ENCODE results near the gene ZBTB18.
A peak's percentile ranks its signal among the peaks of the same experiment; 100 is the strongest.

The ZBTB18 gene

GRCh38 chr1:244087611-244088010, 36.5 kb downstream of the ZBTB18 start:
- DNase-seq (ENCODE audit: low spot score): no peak

DNA sequence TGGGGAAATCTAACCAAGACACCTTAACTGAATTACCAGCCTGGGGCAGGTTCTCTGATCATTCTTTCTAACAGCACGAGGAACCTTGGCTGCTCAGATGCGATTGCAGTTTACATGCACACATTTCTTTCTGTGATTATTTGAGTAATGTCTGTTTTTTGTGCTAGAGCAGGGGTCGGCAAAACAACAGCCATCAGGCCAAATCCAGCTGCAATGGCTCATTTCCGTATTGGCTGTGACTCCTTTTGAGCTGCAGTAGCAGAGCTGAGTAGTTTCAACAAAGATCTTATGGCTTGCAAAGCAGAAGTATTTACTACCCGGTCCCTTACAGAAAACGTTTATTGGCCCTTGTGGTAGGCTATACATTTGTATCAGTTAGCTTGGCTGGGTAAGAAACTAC, 37.1 kb downstream of the ZBTB18 start:
- DNase-seq (ENCODE audit: low spot score): no peak

GRCh38 chr1:244089561-244089960, 38.5 kb downstream of the ZBTB18 start:
- peak; percentile 45 for DNase-seq (ENCODE audit: low spot score)

DNA sequence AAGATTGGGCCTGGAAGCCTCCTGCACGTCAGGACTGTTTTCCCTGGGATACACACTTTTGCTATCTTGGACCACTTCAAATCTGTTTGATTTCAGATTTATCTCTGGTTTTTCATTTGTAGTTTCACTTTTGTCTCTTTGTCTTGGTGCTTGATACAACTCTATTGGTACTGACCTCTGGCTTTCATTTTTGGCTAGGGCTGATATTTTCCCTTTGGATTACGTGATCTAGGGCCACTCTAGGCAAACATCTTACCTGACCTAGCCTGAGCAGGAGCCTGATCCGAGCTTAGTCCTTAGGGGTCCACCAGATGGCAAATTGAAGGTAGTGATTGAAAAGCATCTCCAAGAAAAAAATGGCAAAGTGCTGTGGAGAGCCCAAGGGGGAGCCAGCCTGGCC, 39.6 kb downstream of the ZBTB18 start:
- DNase-seq (ENCODE audit: low spot score): no peak

GRCh38 chr1:244092293-244092963, 41.3 kb downstream of the ZBTB18 start:
- no peak for DNase-seq (ENCODE audit: low spot score)

DNA sequence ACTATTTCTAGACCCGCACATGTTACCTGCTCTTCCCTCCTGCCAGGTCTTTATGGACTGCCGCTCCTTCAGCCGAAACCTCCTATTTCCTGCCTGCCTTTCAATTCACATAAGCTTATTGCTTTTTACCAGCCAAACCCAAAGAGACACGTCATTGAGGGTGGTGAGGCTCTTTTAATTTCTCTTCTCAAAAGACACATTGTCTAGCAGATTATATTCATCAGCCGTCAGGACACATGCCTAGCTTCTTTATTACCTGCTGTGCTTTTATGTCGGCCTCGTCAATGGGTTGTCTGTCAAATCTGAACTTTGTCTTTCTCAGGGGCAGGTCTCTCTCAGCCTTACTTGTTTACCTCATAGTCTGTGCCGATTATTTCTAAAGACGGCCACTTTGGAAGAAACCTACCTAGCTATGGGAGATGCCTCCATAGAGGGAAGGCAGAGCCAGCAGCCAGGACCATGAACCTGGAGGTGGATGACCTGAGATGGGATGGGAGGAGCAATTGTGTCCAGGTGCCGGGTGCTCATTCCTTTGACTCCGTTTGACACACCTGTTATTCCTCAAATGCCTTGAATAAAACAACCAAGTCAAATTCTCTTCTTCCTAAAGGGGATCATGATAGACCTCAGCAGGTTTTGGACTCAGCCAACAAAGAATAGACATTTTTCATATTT, 42.0 kb downstream of the ZBTB18 start:
- no peak for DNase-seq (ENCODE audit: low spot score)

GRCh38 chr1:244094880-244095528, 43.9 kb downstream of the ZBTB18 start:
- DNase-seq (ENCODE audit: low spot score): no peak

DNA sequence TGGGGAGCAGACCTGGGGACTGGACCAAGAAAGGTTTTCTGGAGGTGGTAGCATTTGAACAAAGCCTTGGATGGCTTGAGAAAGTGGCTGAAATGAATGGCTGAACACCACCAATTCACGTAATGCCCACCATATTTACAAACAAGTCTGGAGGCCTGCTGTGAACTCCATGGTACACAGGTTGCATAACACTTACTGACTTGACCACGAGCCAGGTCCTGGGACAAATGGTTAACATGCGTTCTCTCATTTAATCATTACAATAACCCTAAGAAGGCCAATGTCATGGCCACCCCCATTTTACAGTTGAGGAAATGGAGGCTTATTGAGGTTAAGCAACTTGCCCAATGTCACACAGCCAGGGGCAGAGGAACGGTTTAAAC, 44.4 kb downstream of the ZBTB18 start:
- DNase-seq (ENCODE audit: low spot score): no peak

- no peak for DNase-seq (ENCODE audit: low spot score)
Measured at GRCh38 chr1:244096066-244096610, 45.1 kb downstream of the ZBTB18 start.

- no peak for DNase-seq (ENCODE audit: low spot score)
Measured at GRCh38 chr1:244096691-244097090, 45.6 kb downstream of the ZBTB18 start.

DNA sequence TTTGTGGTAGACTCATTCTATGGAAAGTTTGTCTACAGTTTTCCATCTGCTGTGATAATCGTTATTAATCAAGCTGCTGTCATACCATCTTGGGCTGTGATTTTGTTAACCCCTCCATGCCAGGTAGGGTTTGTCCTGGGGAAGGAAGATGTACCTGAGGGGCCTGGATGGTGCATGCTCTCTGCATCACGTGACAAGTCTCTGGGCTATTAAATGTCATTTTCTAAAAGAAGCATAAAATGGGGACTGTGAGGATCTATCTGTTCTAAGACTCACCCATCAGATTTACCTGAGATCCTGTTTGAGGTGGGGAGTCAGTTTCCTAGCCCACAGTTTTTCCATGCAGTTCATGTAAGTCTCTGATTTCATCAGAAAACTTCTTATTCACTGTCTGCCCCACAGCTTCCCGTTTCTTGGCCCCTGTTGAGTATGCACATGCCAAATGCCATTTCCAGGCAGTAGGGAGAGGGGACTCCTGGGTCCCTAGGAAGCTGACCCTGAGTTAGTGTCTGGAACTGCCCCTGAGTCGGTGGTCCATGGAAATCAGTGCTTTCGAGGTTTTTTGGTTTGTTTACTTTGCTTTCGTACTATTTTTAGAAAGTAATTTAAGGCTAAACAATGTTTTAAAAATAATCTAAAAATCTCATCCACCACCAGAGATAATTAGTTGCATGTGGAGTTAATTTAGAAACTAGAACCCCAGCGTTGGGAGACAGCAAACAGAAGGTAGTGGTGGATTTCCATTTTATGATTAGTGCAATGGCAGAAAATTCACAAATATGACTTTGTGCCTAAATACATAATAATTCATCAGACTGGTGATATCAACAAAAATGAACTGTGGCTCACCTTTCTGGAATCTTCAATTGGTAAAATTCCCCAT, 46.7 kb downstream of the ZBTB18 start:
- DNase-seq (ENCODE audit: low spot score): no peak

DNA sequence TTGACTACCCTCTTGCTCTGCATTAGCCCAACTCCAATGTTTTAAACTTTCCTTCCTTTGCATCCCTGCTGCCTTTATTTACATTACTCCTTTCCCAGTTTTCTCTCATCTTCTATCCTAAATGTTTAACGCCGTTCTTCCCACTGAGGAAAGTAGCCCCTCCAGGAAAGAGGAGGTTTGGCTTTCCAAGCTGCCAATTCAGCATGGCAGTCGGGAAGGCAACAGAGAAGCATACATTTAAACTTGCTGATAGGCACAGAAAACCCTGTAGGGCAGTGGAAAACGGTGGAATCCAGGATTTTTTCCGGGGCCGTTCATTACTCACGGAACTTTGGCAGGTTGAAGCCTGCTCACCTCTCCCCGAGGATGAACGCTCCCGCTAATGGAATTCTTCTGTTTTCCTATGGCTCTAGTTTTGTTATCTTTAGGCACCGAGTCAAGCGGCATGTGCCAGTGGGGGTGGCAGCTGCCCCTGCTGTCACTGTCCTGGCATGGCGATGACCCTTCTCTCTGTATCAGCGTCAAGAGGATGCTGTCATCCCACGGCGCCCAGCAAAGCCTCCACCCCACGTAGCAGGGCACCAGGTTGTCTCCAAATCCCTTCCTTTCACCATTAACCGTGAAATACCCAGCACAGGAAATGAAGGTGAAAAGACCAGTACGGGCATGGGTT, 48.3 kb downstream of the ZBTB18 start:
- no peak for DNase-seq (ENCODE audit: low spot score)

DNA sequence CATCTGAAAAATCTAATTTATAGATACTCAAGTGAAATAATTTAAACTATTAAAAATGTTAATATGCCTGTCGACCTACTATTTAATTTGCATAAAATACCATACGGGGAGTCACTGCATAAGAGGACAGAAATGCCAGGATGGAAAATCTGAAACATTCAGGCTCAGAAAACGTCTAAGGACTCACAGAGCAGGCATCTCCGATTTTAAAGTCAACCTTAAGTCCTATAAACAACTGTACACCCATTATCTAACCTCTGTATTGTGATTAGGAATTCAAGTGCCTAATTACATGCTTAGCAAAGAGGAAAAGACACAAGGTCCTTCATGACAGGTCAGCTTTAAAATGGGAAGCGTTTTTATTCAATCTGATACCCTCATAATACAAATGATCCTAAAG, 49.2 kb downstream of the ZBTB18 start:
- DNase-seq (ENCODE audit: low spot score): no peak

DNA sequence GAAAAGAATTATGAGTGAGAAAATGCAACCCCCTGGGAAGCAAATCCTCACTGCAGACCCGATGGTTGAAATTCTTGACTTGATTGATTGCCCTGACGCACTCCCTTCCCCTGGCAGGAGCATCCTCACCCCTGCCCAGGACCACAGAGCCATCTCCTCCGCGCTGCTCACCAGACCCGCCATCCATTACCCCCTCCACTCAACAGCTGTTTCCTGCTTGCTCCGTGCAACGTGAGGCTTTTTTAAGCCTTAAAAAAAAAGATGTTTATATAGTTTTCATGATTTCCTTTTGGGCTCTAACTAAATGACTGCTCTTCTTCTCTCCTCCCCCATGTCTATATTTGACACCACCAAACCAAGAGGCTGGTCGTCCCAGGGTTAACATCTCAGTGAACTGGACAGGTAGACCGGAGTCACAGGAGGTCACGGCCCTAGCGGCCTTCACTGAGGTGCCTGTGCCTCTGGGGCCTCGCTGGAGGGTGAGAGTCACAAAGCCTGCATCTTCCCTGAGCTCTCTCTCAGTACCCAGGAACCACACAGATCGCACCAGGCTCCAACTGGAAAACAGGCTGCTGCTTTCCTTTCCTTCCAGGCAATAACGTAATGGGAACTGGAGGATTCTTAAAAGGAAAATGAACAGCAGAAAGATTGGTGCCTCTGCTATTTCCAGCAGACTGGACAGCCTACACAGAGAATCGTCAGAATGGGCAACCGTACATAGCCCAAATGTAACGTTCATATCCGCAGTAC, 49.8 kb downstream of the ZBTB18 start:
- DNase-seq (ENCODE audit: low spot score): peak; percentile 54

DNA sequence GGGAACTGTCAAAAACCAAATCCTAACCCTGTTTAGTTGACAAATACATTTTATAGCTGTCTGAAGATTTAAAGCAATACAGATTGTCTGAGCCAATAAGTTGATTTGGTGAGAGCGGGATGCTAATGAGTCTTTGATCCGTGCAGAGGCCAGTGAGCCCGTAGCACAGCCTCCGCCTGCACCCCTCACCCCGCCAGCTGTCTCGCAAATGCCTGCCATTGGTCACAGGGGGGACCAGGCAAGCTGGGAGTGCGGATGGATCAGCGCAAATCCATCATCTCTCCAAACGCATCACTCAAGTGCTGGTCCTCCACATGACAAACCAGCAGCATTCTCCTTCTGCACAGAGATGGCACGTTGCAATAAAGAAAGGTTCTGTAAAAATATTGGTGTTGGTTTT, 51.0 kb downstream of the ZBTB18 start:
- peak; percentile 59 for DNase-seq (ENCODE audit: low spot score)

- peak; percentile 47 for DNase-seq (ENCODE audit: low spot score)
Measured at GRCh38 chr1:244102468-244102867, 51.4 kb downstream of the ZBTB18 start.

DNA sequence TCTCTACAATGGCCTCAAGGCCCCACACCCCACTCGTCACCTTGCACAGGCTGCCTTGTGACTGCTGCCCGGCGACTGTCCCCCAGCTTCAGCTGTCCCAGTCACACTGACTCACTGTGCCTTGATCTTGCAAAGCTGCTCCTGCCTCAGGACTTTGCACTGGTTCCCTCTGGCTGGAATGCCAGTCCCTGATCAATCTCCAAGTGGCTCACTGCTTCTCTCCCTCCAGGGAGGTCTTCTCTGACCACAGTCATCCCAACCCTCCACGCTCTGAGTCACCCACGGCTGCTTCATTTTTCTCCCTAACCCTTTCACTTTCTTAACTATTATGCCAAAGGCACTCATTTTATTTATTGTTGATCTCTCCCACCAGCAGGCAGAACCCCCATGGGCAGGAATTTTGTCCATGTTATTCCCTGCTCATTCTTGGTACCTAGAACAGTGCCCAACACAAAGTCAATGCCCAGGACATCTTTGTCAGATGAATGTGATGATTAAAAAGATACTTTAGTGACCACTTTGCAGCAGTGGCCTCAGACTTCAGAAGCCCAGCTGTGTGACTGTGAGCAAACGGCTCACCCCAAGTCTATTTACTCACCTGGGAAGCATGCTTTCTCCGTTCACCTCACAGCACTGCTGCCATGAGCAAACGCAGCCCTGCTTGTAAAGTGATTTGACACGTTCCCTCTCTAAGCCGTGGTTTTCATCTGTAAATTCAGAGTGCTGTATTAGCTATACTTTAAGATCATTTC, 53.4 kb downstream of the ZBTB18 start:
- no peak for DNase-seq (ENCODE audit: low spot score)

DNA sequence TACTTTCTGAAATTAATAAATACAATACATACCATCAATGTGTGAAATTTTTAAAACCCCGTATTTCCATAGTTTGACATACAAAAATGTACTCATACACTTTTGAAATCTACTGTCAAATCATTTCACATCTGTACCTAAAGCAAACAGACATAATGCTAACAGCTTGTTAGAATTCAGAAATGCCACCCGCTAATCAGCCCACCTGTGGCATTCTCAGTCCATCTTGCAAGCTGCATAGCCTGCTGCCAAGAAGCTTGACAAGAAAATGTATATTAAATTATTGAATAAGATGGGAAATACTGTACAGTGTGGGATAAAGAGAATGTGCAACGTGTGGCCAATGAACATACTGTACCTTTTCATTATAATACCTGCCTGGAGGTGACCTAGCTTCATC, 55.1 kb downstream of the ZBTB18 start:
- no peak for DNase-seq (ENCODE audit: low spot score)
